PC-3 (cell line): ENCODE results near the gene CPZ. TPM values are rescaled to one million over a fixed set of nuclear protein-coding genes. Genes with fewer than 3 reads are reported as not detected.
A peak's percentile ranks its signal among the peaks of the same experiment; 100 is the strongest.

Experiments used
- ATAC-seq: fragments of 200-7000 bp; cut with Tn5 transposase; 2 replicates; pipeline ENCODE4 v1.9.1; 2020; ENCODE audit warnings: mild to moderate bottlenecking, moderate library complexity
- BruUV-seq: library from RNA; stranded (reverse); fragments of 400-500 nt; replicated peaks from 2 replicates; lab custom pipeline; 2021; lab: Mats Ljungman, UMichigan
- CTCF ChIA-PET: fragments of 300-600 bp; sonication (Branson Sonifier 250); formaldehyde crosslinking; loops from one replicate; lab custom pipeline; 2022; ENCODE audit warnings: antibody characterized with exemption; lab: Charles Lee
- POLR2A ChIA-PET: fragments of 300-600 bp; sonication (Branson Sonifier 250); formaldehyde crosslinking; loops from one replicate; lab custom pipeline; 2022; ENCODE audit warnings: antibody characterized with exemption; ENCODE audit not compliant: unreplicated experiment; lab: Charles Lee
- DNase-seq: peaks from one replicate; pipeline ENCODE4 v3.0.0-alpha.2; 2015
- H2AFZ ChIP-seq: fragments of 300-600 bp; sonication (generic); 2 replicates; pipeline ENCODE4 v1.6.0; 2016; ENCODE audit warnings: antibody characterized with exemption, low read length
- H3F3A ChIP-seq: fragments of 300-600 bp; sonication (generic); one replicate; pipeline ENCODE4 v1.6.0; 2017; ENCODE audit warnings: antibody characterized with exemption, low read length, control low read depth, mild to moderate bottlenecking; ENCODE audit not compliant: unreplicated experiment
- H3K27ac ChIP-seq: fragments of 300-600 bp; sonication (generic); 2 replicates; pipeline ENCODE4 v1.5.1; 2016; ENCODE audit warnings: mild to moderate bottlenecking, low read length
- H3K27me3 ChIP-seq: fragments of 300-600 bp; sonication (generic); 2 replicates; pipeline ENCODE4 v1.6.1; 2016; ENCODE audit warnings: low read length, mixed read lengths
- H3K36me3 ChIP-seq: fragments of 300-600 bp; sonication (generic); 2 replicates; pipeline ENCODE4 v1.6.1; 2016; ENCODE audit warnings: low read depth, mixed run types, low read length, mixed read lengths
- H3K4me1 ChIP-seq: fragments of 300-600 bp; sonication (generic); 2 replicates; pipeline ENCODE4 v1.5.1; 2016; ENCODE audit warnings: low read length; ENCODE audit not compliant: insufficient read depth
- H3K4me2 ChIP-seq: fragments of 300-600 bp; sonication (generic); 2 replicates; pipeline ENCODE4 v1.6.0; 2016; ENCODE audit warnings: low read length
- H3K4me3 ChIP-seq: fragments of 300-600 bp; sonication (generic); 2 replicates; pipeline ENCODE4 v1.5.1; 2016; ENCODE audit warnings: mild to moderate bottlenecking, low read length, mixed read lengths
- H3K79me2 ChIP-seq: fragments of 300-600 bp; sonication (generic); 2 replicates; pipeline ENCODE4 v1.6.1; 2017; ENCODE audit warnings: low read length, mixed read lengths
- H3K9ac ChIP-seq: fragments of 300-600 bp; sonication (generic); 2 replicates; pipeline ENCODE4 v1.6.0; 2016; ENCODE audit warnings: mild to moderate bottlenecking, low read length
- H3K9me2 ChIP-seq: fragments of 300-600 bp; sonication (generic); replicated peaks from 2 replicates; pipeline ENCODE4 v1.6.1; 2016; ENCODE audit warnings: mixed run types, low read length, mixed read lengths
- H3K9me3 ChIP-seq: fragments of 300-600 bp; sonication (generic); 2 replicates; pipeline ENCODE4 v1.6.1; 2016; ENCODE audit warnings: low read length, mixed read lengths
- H4K20me1 ChIP-seq: fragments of 300-600 bp; sonication (generic); 2 replicates; pipeline ENCODE4 v1.6.1; 2016; ENCODE audit warnings: low read length, mixed read lengths
- EZH2 ChIP-seq: fragments of 300-600 bp; sonication (generic); IDR thresholded peaks from one replicate; pipeline ENCODE4 v1.6.1; 2017; ENCODE audit warnings: antibody characterized with exemption, mild to moderate bottlenecking, low read length; ENCODE audit not compliant: unreplicated experiment
- EZH2phosphoT487 ChIP-seq: fragments of 300-600 bp; sonication (generic); IDR thresholded peaks from 2 replicates; pipeline ENCODE4 v1.6.1; 2018; ENCODE audit warnings: mild to moderate bottlenecking, antibody characterized with exemption, low read length, borderline replicate concordance
- intact Hi-C: fragments of 100-400 bp; cut with micrococcal nuclease; formaldehyde crosslinking; loops from 2 replicates; pipeline ENCODE4 v1.9.0; 2023
- total RNA-seq: library from RNA; depleted of rRNA; stranded (reverse); fragments of >200 nt; gene quantifications from 2 replicates; pipeline ENCODE4 v1.2.3, GENCODE V29; 2014
- TF ChIP-seq, protein P1 (sequence below): fragments of 300-600 bp; sonication (generic); conservative IDR thresholded peaks from 2 replicates; pipeline ENCODE4 v1.5.1; 2017; ENCODE audit warnings: antibody characterized with exemption, low read depth, mild to moderate bottlenecking, low read length

Gene CPZ
- total RNA-seq, 1 experiment from 2014 or later, result 27.9 TPM

DNA sequence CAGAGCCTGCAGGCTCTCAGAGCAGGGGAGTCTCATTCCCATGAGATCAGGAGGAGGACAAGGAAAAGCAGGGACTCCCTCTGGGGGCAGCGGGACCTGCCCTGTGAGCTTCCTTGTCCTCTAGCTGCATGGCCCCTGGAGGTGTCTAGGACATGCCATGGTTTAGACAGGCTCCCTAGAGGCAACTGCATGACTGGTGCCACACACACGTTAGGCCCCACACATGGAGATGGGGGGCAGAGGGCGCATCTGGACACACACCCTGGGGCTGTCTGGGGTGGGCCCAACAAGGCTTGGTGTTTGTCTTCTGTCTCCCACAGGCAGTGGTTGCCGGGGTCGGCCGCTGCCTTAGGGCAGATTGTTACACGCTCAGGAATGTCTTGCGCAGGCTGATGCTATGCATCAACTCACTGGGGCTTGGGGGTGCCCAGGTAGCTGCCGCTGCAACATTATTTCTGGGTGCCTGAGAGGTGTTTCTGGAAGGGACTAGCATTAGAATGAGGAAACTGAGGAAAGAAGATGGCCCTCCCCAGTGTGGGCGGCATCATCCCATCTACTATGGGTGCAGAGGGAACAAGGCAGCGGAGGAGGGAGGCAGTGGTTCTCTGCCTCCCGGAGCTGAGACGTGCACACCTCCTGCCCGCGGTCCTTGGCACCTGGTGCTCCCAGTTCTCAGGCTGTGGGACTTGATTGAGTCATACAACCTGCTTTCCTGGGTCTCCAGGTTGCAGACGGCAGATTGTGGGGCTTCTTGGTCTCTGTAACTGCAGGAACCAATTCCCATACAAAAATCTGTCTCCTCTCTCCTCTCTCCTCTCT, 44.4 kb upstream of the CPZ start:
- H3K4me3 ChIP-seq, result no peak overlapping the region
- no peaks in the 10 kb centered on the region for H3K79me2 ChIP-seq
- no peaks in the 10 kb centered on the region for H3K9me3 ChIP-seq
- H3K4me1 ChIP-seq, result peaks cover 33% of the 10 kb centered on the region
- ChIA-PET CTCF (no interaction called here), POLR2A (interaction anchor here (0.6 kb wide), 1 partner anchor 7 kb away, joined by 4 read pairs; no protein-coding TSS in a partner anchor)
- TF ChIP-seq EZH2 (no peak), EZH2phosphoT487 (no peak)
- TF ChIP-seq, protein P1, sequence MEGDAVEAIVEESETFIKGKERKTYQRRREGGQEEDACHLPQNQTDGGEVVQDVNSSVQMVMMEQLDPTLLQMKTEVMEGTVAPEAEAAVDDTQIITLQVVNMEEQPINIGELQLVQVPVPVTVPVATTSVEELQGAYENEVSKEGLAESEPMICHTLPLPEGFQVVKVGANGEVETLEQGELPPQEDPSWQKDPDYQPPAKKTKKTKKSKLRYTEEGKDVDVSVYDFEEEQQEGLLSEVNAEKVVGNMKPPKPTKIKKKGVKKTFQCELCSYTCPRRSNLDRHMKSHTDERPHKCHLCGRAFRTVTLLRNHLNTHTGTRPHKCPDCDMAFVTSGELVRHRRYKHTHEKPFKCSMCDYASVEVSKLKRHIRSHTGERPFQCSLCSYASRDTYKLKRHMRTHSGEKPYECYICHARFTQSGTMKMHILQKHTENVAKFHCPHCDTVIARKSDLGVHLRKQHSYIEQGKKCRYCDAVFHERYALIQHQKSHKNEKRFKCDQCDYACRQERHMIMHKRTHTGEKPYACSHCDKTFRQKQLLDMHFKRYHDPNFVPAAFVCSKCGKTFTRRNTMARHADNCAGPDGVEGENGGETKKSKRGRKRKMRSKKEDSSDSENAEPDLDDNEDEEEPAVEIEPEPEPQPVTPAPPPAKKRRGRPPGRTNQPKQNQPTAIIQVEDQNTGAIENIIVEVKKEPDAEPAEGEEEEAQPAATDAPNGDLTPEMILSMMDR, result no peak
- no TSS peak for BruUV-seq
- no peak overlapping the region for H2AFZ ChIP-seq
- H4K20me1 ChIP-seq, result no peaks in the 10 kb centered on the region
- no peaks in the 10 kb centered on the region for H3K27me3 ChIP-seq
- DNase-seq (peak; percentile 77), ATAC-seq (peak; percentile 12)
- intact Hi-C loops, result loop anchor here (1.0 to 5.0 kb wide), 2 partner anchors 25 to 44 kb away; partner anchors contain the start of gene CPZ
- peak overlapping the region; percentile 67 for H3K9ac ChIP-seq
- peak overlapping the region; percentile 71 for H3K4me2 ChIP-seq
- peak overlapping the region; percentile 98 for H3K27ac ChIP-seq
- H3K9me2 ChIP-seq, result no peaks in the 10 kb centered on the region
- H3F3A ChIP-seq, result no peaks in the 10 kb centered on the region
- H3K36me3 ChIP-seq, result no peaks in the 10 kb centered on the region

DNA sequence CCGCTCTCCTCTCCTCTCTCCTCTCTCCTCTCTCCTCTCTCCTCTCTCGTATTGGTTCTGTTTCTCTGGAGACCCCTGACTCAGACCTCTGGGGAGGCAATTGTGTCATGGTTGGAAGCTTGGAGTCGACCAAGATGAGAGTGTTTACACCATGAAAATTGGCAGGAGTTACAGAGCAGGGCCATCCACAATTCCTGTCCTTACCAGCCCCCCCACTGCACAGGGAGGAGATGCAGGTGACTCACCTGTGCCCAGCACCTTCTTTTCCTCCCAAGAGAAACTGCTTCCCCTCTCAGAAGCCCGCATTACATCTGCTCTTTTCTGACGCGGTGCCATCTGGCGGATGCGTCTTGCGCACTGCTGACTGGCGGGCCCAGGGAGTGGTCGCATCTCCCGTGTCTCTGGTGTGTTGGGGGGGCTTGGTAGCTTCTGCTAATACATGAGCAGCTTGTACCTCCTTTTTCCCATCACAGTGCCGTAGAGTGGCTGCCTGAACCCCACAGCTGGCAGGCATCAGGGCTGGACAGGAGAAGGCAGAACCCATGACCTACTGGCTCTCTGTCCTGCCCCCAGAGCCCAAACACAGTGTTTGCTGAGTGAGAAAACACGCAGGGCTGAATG, 43.7 kb upstream of the CPZ start:
- no TSS peak for BruUV-seq
- Histone ChIP-seq H2AFZ (no peak overlapping the region), H3K36me3 (no peaks in the 10 kb centered on the region), H3K9me2 (no peaks in the 10 kb centered on the region), H4K20me1 (no peaks in the 10 kb centered on the region), H3K4me2 (peak overlapping the region; percentile 71), H3K27ac (peak overlapping the region; percentile 98), H3K9ac (0 out of 2 replicates have a peak overlapping the region, but pooled peaks have one; percentile 67), H3K9me3 (no peaks in the 10 kb centered on the region), H3K27me3 (no peaks in the 10 kb centered on the region), H3K4me1 (peaks cover 33% of the 10 kb centered on the region), H3K4me3 (no peak overlapping the region), H3F3A (no peaks in the 10 kb centered on the region), H3K79me2 (no peaks in the 10 kb centered on the region)
- ATAC-seq (no peak), DNase-seq (peak; percentile 53)
- intact Hi-C loops, result loop anchor here (5.0 kb wide), 1 partner anchor 43 kb away; the partner anchor contains the start of gene CPZ
- POLR2A ChIA-PET, result no interaction called here
- CTCF ChIA-PET, result no interaction called here
- TF ChIP-seq EZH2phosphoT487, result no peak
- TF ChIP-seq, protein P1, result no peak
- no peak for TF ChIP-seq EZH2
